IMR-90 (cell line): ENCODE measurements around the gene ATP2A3. TPM values are rescaled to one million over a fixed set of nuclear protein-coding genes. Genes with fewer than 3 reads are reported as not detected.

ENCODE experiments used
- ATAC-seq: fragments of 200-7000 bp; cut with Tn5 transposase; 2 replicates; pipeline ENCODE4 v1.9.1; 2020; ENCODE audit warnings: low read depth, mild to moderate bottlenecking, moderate library complexity
- BruUV-seq: library from RNA; stranded (reverse); fragments of 400-500 nt; replicated peaks from 2 replicates; lab custom pipeline; 2021; lab: Mats Ljungman, UMichigan
- CTCF ChIA-PET: fragments of 300-600 bp; formaldehyde crosslinking; extraction: SDS; loops from one replicate; lab custom pipeline; 2021; ENCODE audit warnings: antibody characterized with exemption; lab: Yijun Ruan, JAX
- POLR2A ChIA-PET: fragments of 300-600 bp; sonication (Branson Sonifier 250); formaldehyde crosslinking; loops from one replicate; lab custom pipeline; 2022; ENCODE audit warnings: antibody characterized with exemption; ENCODE audit not compliant: unreplicated experiment; lab: Charles Lee
- DNase-seq: peaks from one replicate; pipeline ENCODE4 v3.0.0; 2013
- H2AFZ ChIP-seq: replicated peaks from 2 replicates; pipeline ENCODE3; 2013; ENCODE audit warnings: low read length, mild to moderate bottlenecking; ENCODE audit not compliant: poor library complexity
- H2AK5ac ChIP-seq: 2 replicates; pipeline ENCODE4 v1.6.1; 2013; ENCODE audit warnings: low read depth, low read length, inconsistent platforms
- H2AK9ac ChIP-seq: replicated peaks from 2 replicates; pipeline ENCODE3; 2013; ENCODE audit warnings: mild to moderate bottlenecking, low read depth, low read length, moderate library complexity; ENCODE audit not compliant: poor library complexity
- H2BK120ac ChIP-seq: 2 replicates; pipeline ENCODE4 v1.6.1; 2013; ENCODE audit warnings: low read depth, low read length, inconsistent platforms
- H2BK15ac ChIP-seq: 3 replicates; pipeline ENCODE4 v1.6.1; 2013; ENCODE audit warnings: low read depth, low read length, inconsistent platforms
- H2BK20ac ChIP-seq: 2 replicates; pipeline ENCODE4 v1.6.1; 2013; ENCODE audit warnings: low read depth, mild to moderate bottlenecking, inconsistent platforms, low read length, moderate library complexity
- H2BK5ac ChIP-seq: 2 replicates; pipeline ENCODE4 v1.6.1; 2013; ENCODE audit warnings: mild to moderate bottlenecking, low read depth, low read length, inconsistent platforms; ENCODE audit not compliant: poor library complexity, severe bottlenecking
- H3K14ac ChIP-seq: replicated peaks from 2 replicates; pipeline ENCODE4 v1.6.1; 2013; ENCODE audit warnings: low read depth, low read length, inconsistent platforms
- H3K18ac ChIP-seq: 2 replicates; pipeline ENCODE4 v1.6.1; 2013; ENCODE audit warnings: low read depth, low read length, control low read depth
- H3K23ac ChIP-seq: 2 replicates; pipeline ENCODE4 v1.6.1; 2013; ENCODE audit warnings: low read depth, low read length, inconsistent platforms
- H3K27ac ChIP-seq: 2 replicates; pipeline ENCODE4 v1.5.1; 2013; ENCODE audit warnings: mild to moderate bottlenecking, control low read depth, low read length; ENCODE audit not compliant: insufficient read depth
- H3K27me3 ChIP-seq: 2 replicates; pipeline ENCODE4 v1.6.1; 2013; ENCODE audit warnings: low read length; ENCODE audit not compliant: control insufficient read depth, insufficient read depth
- H3K36me3 ChIP-seq: 2 replicates; pipeline ENCODE4 v1.6.1; 2013; ENCODE audit warnings: low read length, mixed read lengths; ENCODE audit not compliant: control insufficient read depth, insufficient read depth
- H3K4ac ChIP-seq: 2 replicates; pipeline ENCODE4 v1.6.1; 2013; ENCODE audit warnings: low read depth, low read length, inconsistent platforms
- H3K4me1 ChIP-seq: 2 replicates; pipeline ENCODE4 v1.6.1; 2013; ENCODE audit warnings: low read length, mixed read lengths; ENCODE audit not compliant: control insufficient read depth, insufficient read depth
- H3K4me2 ChIP-seq: 2 replicates; pipeline ENCODE4 v1.6.1; 2013; ENCODE audit warnings: low read depth, mild to moderate bottlenecking, control low read depth, low read length, moderate library complexity
- H3K4me3 ChIP-seq: 2 replicates; pipeline ENCODE4 v1.5.1; 2013; ENCODE audit warnings: low read depth, mild to moderate bottlenecking, control low read depth, low read length, moderate library complexity; ENCODE audit not compliant: insufficient read depth
- H3K56ac ChIP-seq: 2 replicates; pipeline ENCODE4 v1.6.1; 2013; ENCODE audit warnings: low read length, inconsistent platforms; ENCODE audit not compliant: insufficient read depth; ENCODE audit errors: extremely low read depth
- H3K79me1 ChIP-seq, 2 experiments: 2 replicates each; pipeline ENCODE4 v1.6.1; 2013; ENCODE audit warnings: low read length in 2 of 2, inconsistent platforms in 1 of 2, low read depth in 1 of 2
- H3K9ac ChIP-seq: 2 replicates; pipeline ENCODE4 v1.6.1; 2013; ENCODE audit warnings: low read depth, low read length, control low read depth
- H3K9me1 ChIP-seq: 2 replicates; pipeline ENCODE4 v1.6.1; 2013; ENCODE audit warnings: low read length, inconsistent platforms; ENCODE audit not compliant: insufficient read depth
- H3K9me3 ChIP-seq: 2 replicates; pipeline ENCODE4 v1.6.1; 2013; ENCODE audit warnings: low read length; ENCODE audit not compliant: control insufficient read depth, insufficient read depth
- H4K20me1 ChIP-seq: 2 replicates; pipeline ENCODE4 v1.6.1; 2013; ENCODE audit warnings: low read length, inconsistent platforms; ENCODE audit not compliant: insufficient read depth
- H4K5ac ChIP-seq: 2 replicates; pipeline ENCODE4 v1.6.1; 2013; ENCODE audit warnings: mild to moderate bottlenecking, low read depth, low read length, control low read depth
- H4K8ac ChIP-seq, 2 experiments: 2 replicates each; pipeline ENCODE4 v1.6.1; 2013; ENCODE audit warnings: low read depth in 2 of 2, low read length in 2 of 2, control low read depth in 1 of 2, inconsistent platforms in 1 of 2
- H4K91ac ChIP-seq: 2 replicates; pipeline ENCODE4 v1.6.1; 2013; ENCODE audit warnings: low read depth, low read length, inconsistent platforms; ENCODE audit not compliant: insufficient read depth
- BHLHE40 ChIP-seq: fragments of 150-350 bp; IDR thresholded peaks from 2 replicates; pipeline ENCODE4 v1.6.1; 2016; ENCODE audit warnings: mild to moderate bottlenecking, low read depth, low read length
- CEBPB ChIP-seq: IDR thresholded peaks from 2 replicates; pipeline ENCODE4 v1.6.1; 2012; ENCODE audit warnings: low read depth, low read length, improper control_type of control experiment
- CHD1 ChIP-seq: IDR thresholded peaks from 2 replicates; pipeline ENCODE4 v1.6.1; 2012; ENCODE audit warnings: low read depth, low read length, improper control_type of control experiment
- MAZ ChIP-seq: IDR thresholded peaks from 2 replicates; pipeline ENCODE4 v1.6.1; 2012; ENCODE audit warnings: low read depth, mild to moderate bottlenecking, low read length, improper control_type of control experiment, moderate library complexity, borderline replicate concordance
- MXI1 ChIP-seq: IDR thresholded peaks from 2 replicates; pipeline ENCODE4 v1.6.1; 2012; ENCODE audit warnings: low read depth, mild to moderate bottlenecking, low read length, moderate library complexity, borderline replicate concordance
- NFE2L2 ChIP-seq: fragments of 150-350 bp; IDR thresholded peaks from 2 replicates; pipeline ENCODE4 v1.6.1; 2016; ENCODE audit warnings: low read depth, mild to moderate bottlenecking, low read length
- RAD21 ChIP-seq: IDR thresholded peaks from 2 replicates; pipeline ENCODE4 v1.6.1; 2012; ENCODE audit warnings: low read length, improper control_type of control experiment
- RCOR1 ChIP-seq: IDR thresholded peaks from 2 replicates; pipeline ENCODE4 v1.6.1; 2012; ENCODE audit warnings: mild to moderate bottlenecking, low read length, improper control_type of control experiment; ENCODE audit not compliant: insufficient replicate concordance
- RFX5 ChIP-seq: IDR thresholded peaks from 2 replicates; pipeline ENCODE4 v1.8.0; 2012; ENCODE audit warnings: low read depth, mild to moderate bottlenecking, low read length, moderate library complexity
- SMC3 ChIP-seq: fragments of 150-350 bp; IDR thresholded peaks from 2 replicates; pipeline ENCODE4 v1.6.1; 2016; ENCODE audit warnings: low read depth, mild to moderate bottlenecking, antibody characterized with exemption, low read length, moderate library complexity
- WGBS, 2 experiments: methylation state at CpG; one replicate each; pipeline versions ENCODE4 v1.1.5 to v1.1.7; 2013; ENCODE audit warnings: missing lambda C conversion rate in 2 of 2; ENCODE audit not compliant: insufficient read length in 1 of 2; ENCODE audit errors: extremely low coverage in 2 of 2; 5-methylcytosine and 5-hydroxymethylcytosine counted together
- dilution Hi-C: fragments of 300-500 bp; cut with HindIII; formaldehyde crosslinking; loops from one replicate; pipeline ENCODE4 v1.14.3; 2018; ENCODE audit warnings: low sequenced_read_pairs; ENCODE audit not compliant: unreplicated experiment
- in situ Hi-C: fragments of 300-500 bp; cut with MboI; formaldehyde crosslinking; loops from 3 replicates; pipeline ENCODE4 v1.14.3; 2019; ENCODE audit warnings: low sequenced_read_pairs, inconsistent platforms, mixed read lengths
- intact Hi-C: fragments of 100-400 bp; cut with micrococcal nuclease; formaldehyde crosslinking; loops from 2 replicates; pipeline ENCODE4 v1.10.0; 2022
- polyA plus RNA-seq, 3 experiments: library from polyadenylated mRNA; depleted of rRNA; stranded (reverse); fragments of >200 nt; gene quantifications; 2 replicates each; pipeline ENCODE4 v1.2.3, GENCODE V29; 2012; ENCODE audit warnings: low replicate concordance in 1 of 3
- total RNA-seq: library from RNA; depleted of rRNA; stranded (reverse); fragments of >200 nt; gene quantifications from 2 replicates; pipeline ENCODE4 v1.2.3, GENCODE V29; 2012

Gene ATP2A3
- total and polyA plus RNA-seq, 2 of the 4 experiments (the other 2 are of a cell fraction): 0.18 to 0.63 TPM

GRCh38 chr17:3959921-3960601, 4.2 kb downstream of the ATP2A3 start:
- WGBS, 2 experiments: 96% methylated on average over 9 of the region's 14 CpGs; no CpG with 5 or more reads in 1 of the 2 experiments
- Histone ChIP-seq H3K14ac (0 out of 2 replicates have a peak overlapping the region, but pooled peaks have one; percentile 1), H3K23ac (no peak overlapping the region), H2BK15ac (peak overlapping the region; percentile 41; the same call in 1 of the 3 replicates), H2BK120ac (peak overlapping the region; percentile 14; the same call in 1 of the 2 replicates), H3K9ac (no peak overlapping the region), H2BK20ac (peak overlapping the region; percentile 11; the same call in 1 of the 2 replicates), H3K27ac (no peak overlapping the region), H2BK5ac (no peak overlapping the region), H4K91ac (peak overlapping the region; percentile 36; the same call in 1 of the 2 replicates), H4K20me1 (no peaks in the 10 kb centered on the region; the same call in 1 of the 2 replicates), H3K9me1 (peaks cover 10% of the 10 kb centered on the region), H3K4me2 (no peak overlapping the region), H3K56ac (no peak overlapping the region), H2AFZ (no peak overlapping the region), H3K9me3 (no peaks in the 10 kb centered on the region), H3K4me3 (no peak overlapping the region), H3K18ac (no peak overlapping the region; the same call in 1 of the 2 replicates), H3K79me1 (no peaks in the 10 kb centered on the region), H4K5ac (no peak overlapping the region), H3K4me1 (peaks cover 17% of the 10 kb centered on the region), H3K36me3 (no peaks in the 10 kb centered on the region), H4K8ac (no peak overlapping the region), H2AK5ac (peak overlapping the region; percentile 29), H2AK9ac (no peak overlapping the region), H3K4ac (peak overlapping the region; percentile 35), H3K27me3 (peaks cover 30% of the 10 kb centered on the region)
- in situ Hi-C loops: no loop called here
- intact Hi-C loops: no loop called here
- no TSS peak for BruUV-seq
- dilution Hi-C loops: no loop called here
- ATAC-seq: no peak
- no peak for DNase-seq
- POLR2A ChIA-PET: no interaction called here
- TF ChIP-seq SMC3 (no peak), NFE2L2 (no peak), RAD21 (no peak), CHD1 (no peak), RFX5 (no peak), BHLHE40 (no peak), MXI1 (no peak), RCOR1 (no peak), MAZ (no peak), CEBPB (no peak)
- CTCF ChIA-PET: interaction anchor here (0.6 kb wide), 1 partner anchor 24 kb away, joined by 3 read pairs; no protein-coding TSS in a partner anchor
